GM12878 (cell line): ENCODE measurements around the gene EHMT2. TPM values are rescaled to one million over a fixed set of nuclear protein-coding genes. Genes with fewer than 3 reads are reported as not detected.
A peak's percentile ranks its signal among the peaks of the same experiment; 100 is the strongest.

Experiments
- CBFB ChIP-seq: IDR thresholded peaks from 2 replicates; pipeline ENCODE4 v1.6.1; 2016; ENCODE audit warnings: antibody characterized with exemption, low read depth
- CBX3 ChIP-seq: fragments of 200-600 bp; sonication (generic); IDR thresholded peaks from 2 replicates; pipeline ENCODE4 v1.6.1; 2016; ENCODE audit warnings: low read depth, borderline replicate concordance
- CHD1 ChIP-seq: IDR thresholded peaks from 2 replicates; pipeline ENCODE4 v1.6.1; 2012; ENCODE audit warnings: low read depth, low read length, improper control_type of control experiment
- CREB1 ChIP-seq: IDR thresholded peaks from 2 replicates; pipeline ENCODE4 v1.6.1; 2012; ENCODE audit warnings: low read depth, mild to moderate bottlenecking, inconsistent platforms
- CTCF ChIP-seq, 3 experiments: IDR thresholded peaks in 2 of 3; conservative IDR thresholded peaks in 1 of 3; 2 replicates each; pipeline ENCODE4 v1.5.1; 2011; ENCODE audit warnings: low read depth in 3 of 3, low read length in 3 of 3, mild to moderate bottlenecking in 3 of 3, control low read depth in 2 of 3, moderate library complexity in 2 of 3, inconsistent platforms in 1 of 3, mixed read lengths in 1 of 3; ENCODE audit not compliant: control insufficient read depth in 2 of 3, insufficient read depth in 1 of 3; ENCODE audit errors: extremely low read depth in 1 of 3
- EP300 ChIP-seq, 2 experiments: fragments of 150-350 bp in 1 of 2; IDR thresholded peaks; 2 replicates each; pipeline ENCODE4 v1.6.1; 2011 to 2012; ENCODE audit warnings: low read depth in 2 of 2, low read length in 2 of 2, borderline replicate concordance in 1 of 2, improper control_type of control experiment in 1 of 2, inconsistent platforms in 1 of 2; ENCODE audit not compliant: control insufficient read depth in 1 of 2
- HDAC2 ChIP-seq: fragments of 200-600 bp; sonication (generic); IDR thresholded peaks from 2 replicates; pipeline ENCODE4 v1.6.1; 2017
- HDGF ChIP-seq: fragments of 450-650 bp; IDR thresholded peaks from 2 replicates; pipeline ENCODE4 v1.6.1; 2016; ENCODE audit warnings: antibody characterized with exemption
- MYC ChIP-seq: IDR thresholded peaks from 2 replicates; pipeline ENCODE4 v1.6.1; 2011; ENCODE audit warnings: mild to moderate bottlenecking, low read length, moderate library complexity, inconsistent platforms; ENCODE audit not compliant: insufficient read depth, insufficient replicate concordance, insufficient read length, severe bottlenecking
- NR2F1 ChIP-seq: fragments of 450-650 bp; conservative IDR thresholded peaks from 2 replicates; pipeline ENCODE4 v1.6.1; 2017; ENCODE audit warnings: mild to moderate bottlenecking
- PAX8 ChIP-seq: fragments of 450-650 bp; IDR thresholded peaks from 2 replicates; pipeline ENCODE4 v1.6.1; 2017; ENCODE audit warnings: mild to moderate bottlenecking, moderate library complexity
- PKNOX1 ChIP-seq: fragments of 450-650 bp; IDR thresholded peaks from 2 replicates; pipeline ENCODE4 v1.6.1; 2016; ENCODE audit warnings: mild to moderate bottlenecking
- PML ChIP-seq: IDR thresholded peaks from 2 replicates; pipeline ENCODE4 v1.6.1; 2012; ENCODE audit warnings: low read length, inconsistent platforms
- RB1 ChIP-seq: fragments of 450-650 bp; formaldehyde crosslinking; IDR thresholded peaks from 2 replicates; pipeline ENCODE4 v1.6.1; 2017; ENCODE audit warnings: mild to moderate bottlenecking, borderline replicate concordance
- SIN3A ChIP-seq: IDR thresholded peaks from 2 replicates; pipeline ENCODE4 v1.6.1; 2012; ENCODE audit warnings: low read depth, low read length, improper control_type of control experiment
- SRF ChIP-seq, 2 experiments: IDR thresholded peaks; 2 replicates each; pipeline ENCODE4 v1.6.1; 2011; ENCODE audit warnings: low read depth in 2 of 2, low read length in 2 of 2, mild to moderate bottlenecking in 1 of 2, moderate library complexity in 1 of 2
- YBX1 ChIP-seq: fragments of 450-650 bp; IDR thresholded peaks from 2 replicates; pipeline ENCODE4 v1.6.1; 2016; ENCODE audit warnings: antibody characterized with exemption
- polyA plus RNA-seq, 11 experiments: library from polyadenylated mRNA; depleted of rRNA in 4 of 11; unstranded in 6 of 11; stranded (reverse) in 5 of 11; fragments of >200 nt; fragmentation: Nextera tagmentation in 4 of 11; fragmentation: Illumina TruSeq in 1 of 11; extraction: Ambion mirVana in 4 of 11; extraction: Trizol in 1 of 11; gene quantifications; 1 replicate in 1 of 11; 2 replicates in 10 of 11; pipeline versions ENCODE4 v1.2.1 to v1.2.3, GENCODE V29; 2011 to 2016; ENCODE audit warnings: inconsistent platforms in 2 of 11, missing spikeins in 2 of 11, low read depth in 1 of 11
- total RNA-seq, 4 experiments: library from RNA; depleted of rRNA in 3 of 4; stranded (reverse); fragments of >200 nt in 3 of 4; fragmentation: Illumina TruSeq in 1 of 4; extraction: Trizol in 1 of 4; gene quantifications; 2 replicates each; pipeline versions ENCODE4 v1.2.1 to v1.2.3, GENCODE V29; 2013 to 2021
- TF ChIP-seq, protein P1 (sequence below): fragments of 450-650 bp; IDR thresholded peaks from 2 replicates; pipeline ENCODE4 v1.6.1; 2017; ENCODE audit warnings: low read depth, mild to moderate bottlenecking, moderate library complexity
- TF ChIP-seq, protein P2 (sequence below): fragments of 450-650 bp; formaldehyde crosslinking; IDR thresholded peaks from 2 replicates; pipeline ENCODE4 v1.4.0; 2020; ENCODE audit warnings: mild to moderate bottlenecking, moderate library complexity

The EHMT2 gene
- total and polyA plus RNA-seq, 10 of the 15 experiments (the other 5 are each of a cell fraction or from before 2014, with no cell fraction given) = 1.7 to 53.2 (median 36.3) TPM

GRCh38 chr6:31834367-31835250 is 62.9 kb downstream of the EHMT2 start (continued):
- TF ChIP-seq, protein P1, sequence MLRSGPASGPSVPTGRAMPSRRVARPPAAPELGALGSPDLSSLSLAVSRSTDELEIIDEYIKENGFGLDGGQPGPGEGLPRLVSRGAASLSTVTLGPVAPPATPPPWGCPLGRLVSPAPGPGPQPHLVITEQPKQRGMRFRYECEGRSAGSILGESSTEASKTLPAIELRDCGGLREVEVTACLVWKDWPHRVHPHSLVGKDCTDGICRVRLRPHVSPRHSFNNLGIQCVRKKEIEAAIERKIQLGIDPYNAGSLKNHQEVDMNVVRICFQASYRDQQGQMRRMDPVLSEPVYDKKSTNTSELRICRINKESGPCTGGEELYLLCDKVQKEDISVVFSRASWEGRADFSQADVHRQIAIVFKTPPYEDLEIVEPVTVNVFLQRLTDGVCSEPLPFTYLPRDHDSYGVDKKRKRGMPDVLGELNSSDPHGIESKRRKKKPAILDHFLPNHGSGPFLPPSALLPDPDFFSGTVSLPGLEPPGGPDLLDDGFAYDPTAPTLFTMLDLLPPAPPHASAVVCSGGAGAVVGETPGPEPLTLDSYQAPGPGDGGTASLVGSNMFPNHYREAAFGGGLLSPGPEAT = peak; percentile 86
- TF ChIP-seq CHD1 (no peak; the same call in 1 of the 2 replicates), CTCF (IDR thresholded peaks at IDR 0.05 in 2 of 3, conservative IDR thresholded peaks at IDR 0.05 in 1 of 3; ENCODE audit: control insufficient read depth in 2 of 3, extremely low read depth in 1 of 3, insufficient read depth in 1 of 3, low read depth in 3 of 3, low read length in 3 of 3) (no peak), CREB1 (peak; percentile 18), PAX8 (no peak), NR2F1 (peak; percentile 69), PKNOX1 (peak; percentile 4; the same call in 1 of the 2 replicates), HDAC2 (no peak), EP300 (IDR thresholded peaks at IDR 0.05; ENCODE audit: borderline replicate concordance in 1 of 2, control insufficient read depth in 1 of 2, low read depth in 2 of 2, low read length in 2 of 2) (no peak; a peak in 2 of 4 replicates), SIN3A (peak; percentile 51; the same call in 1 of the 2 replicates), CBX3 (no peak), HDGF (peak; percentile 88; the same call in 1 of the 2 replicates), YBX1 (no peak), SRF (IDR thresholded peaks at IDR 0.05; ENCODE audit: low read depth in 2 of 2, low read length in 2 of 2) (peak in 1 of 2 experiments; percentile 74; a peak in 2 of 4 replicates), MYC (no peak), PML (peak; percentile 99), CBFB (peak; percentile 98), RB1 (peak; percentile 87)
- TF ChIP-seq, protein P2, sequence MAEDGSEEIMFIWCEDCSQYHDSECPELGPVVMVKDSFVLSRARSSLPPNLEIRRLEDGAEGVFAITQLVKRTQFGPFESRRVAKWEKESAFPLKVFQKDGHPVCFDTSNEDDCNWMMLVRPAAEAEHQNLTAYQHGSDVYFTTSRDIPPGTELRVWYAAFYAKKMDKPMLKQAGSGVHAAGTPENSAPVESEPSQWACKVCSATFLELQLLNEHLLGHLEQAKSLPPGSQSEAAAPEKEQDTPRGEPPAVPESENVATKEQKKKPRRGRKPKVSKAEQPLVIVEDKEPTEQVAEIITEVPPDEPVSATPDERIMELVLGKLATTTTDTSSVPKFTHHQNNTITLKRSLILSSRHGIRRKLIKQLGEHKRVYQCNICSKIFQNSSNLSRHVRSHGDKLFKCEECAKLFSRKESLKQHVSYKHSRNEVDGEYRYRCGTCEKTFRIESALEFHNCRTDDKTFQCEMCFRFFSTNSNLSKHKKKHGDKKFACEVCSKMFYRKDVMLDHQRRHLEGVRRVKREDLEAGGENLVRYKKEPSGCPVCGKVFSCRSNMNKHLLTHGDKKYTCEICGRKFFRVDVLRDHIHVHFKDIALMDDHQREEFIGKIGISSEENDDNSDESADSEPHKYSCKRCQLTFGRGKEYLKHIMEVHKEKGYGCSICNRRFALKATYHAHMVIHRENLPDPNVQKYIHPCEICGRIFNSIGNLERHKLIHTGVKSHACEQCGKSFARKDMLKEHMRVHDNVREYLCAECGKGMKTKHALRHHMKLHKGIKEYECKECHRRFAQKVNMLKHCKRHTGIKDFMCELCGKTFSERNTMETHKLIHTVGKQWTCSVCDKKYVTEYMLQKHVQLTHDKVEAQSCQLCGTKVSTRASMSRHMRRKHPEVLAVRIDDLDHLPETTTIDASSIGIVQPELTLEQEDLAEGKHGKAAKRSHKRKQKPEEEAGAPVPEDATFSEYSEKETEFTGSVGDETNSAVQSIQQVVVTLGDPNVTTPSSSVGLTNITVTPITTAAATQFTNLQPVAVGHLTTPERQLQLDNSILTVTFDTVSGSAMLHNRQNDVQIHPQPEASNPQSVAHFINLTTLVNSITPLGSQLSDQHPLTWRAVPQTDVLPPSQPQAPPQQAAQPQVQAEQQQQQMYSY (CRISPR knock-in tag) = no peak
